NB4 (cell line): ENCODE results near the gene EXOC4.

Experiments used
- DNase-seq: peaks from one replicate; pipeline ENCODE4 v3.0.0; 2010; ENCODE audit warnings: low read depth
- H3K4me3 ChIP-seq: one replicate; pipeline ENCODE4 v1.5.1; 2011; ENCODE audit warnings: mild to moderate bottlenecking, low read depth, low read length, moderate library complexity
- CTCF ChIP-seq: IDR thresholded peaks from one replicate; pipeline ENCODE4 v1.5.1; 2012; ENCODE audit warnings: low read depth, low read length
- MAX ChIP-seq: IDR thresholded peaks from 2 replicates; pipeline ENCODE4 v1.6.1; 2011; ENCODE audit warnings: low read depth, low read length
- MYC ChIP-seq: IDR thresholded peaks from 2 replicates; pipeline ENCODE4 v1.6.1; 2011; ENCODE audit warnings: low read depth, low read length
- POLR2A ChIP-seq: IDR thresholded peaks from 2 replicates; pipeline ENCODE4 v1.6.1; 2011; ENCODE audit warnings: mild to moderate bottlenecking; ENCODE audit not compliant: insufficient read length; ENCODE audit errors: extremely low read depth

Gene EXOC4

GRCh38 chr7:133389727-133390126, 136.8 kb downstream of the EXOC4 start:
- TF ChIP-seq MYC (no peak), CTCF (no peak), MAX (no peak), POLR2A (no peak)
- H3K4me3 ChIP-seq = no peak overlapping the region
- no peak for DNase-seq

- TF ChIP-seq CTCF (no peak), MAX (no peak), POLR2A (no peak), MYC (no peak)
- no peak for DNase-seq
- H3K4me3 ChIP-seq = no peak overlapping the region
Measured at GRCh38 chr7:133391206-133391605, 138.3 kb downstream of the EXOC4 start.

DNA sequence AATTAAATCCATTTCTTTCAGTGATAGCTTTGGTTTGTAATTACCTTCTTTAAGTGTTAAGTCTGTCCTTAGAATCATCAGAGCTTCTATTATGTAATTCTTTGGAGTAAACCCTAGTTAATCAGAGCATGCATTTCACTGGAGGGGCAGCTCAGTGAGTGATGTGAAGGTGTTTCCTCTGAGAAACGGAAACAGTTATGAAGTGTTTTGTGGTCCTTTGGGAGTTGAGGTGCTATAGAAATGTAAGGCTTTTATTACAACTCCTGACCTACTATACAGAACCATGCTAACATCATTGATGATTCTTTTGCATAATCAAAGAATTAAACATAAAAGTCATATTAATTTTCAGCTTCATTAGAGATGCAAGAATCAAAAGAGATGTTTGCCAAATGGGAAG, 141.5 kb downstream of the EXOC4 start:
- no peak overlapping the region for H3K4me3 ChIP-seq
- TF ChIP-seq CTCF (no peak), MYC (no peak), POLR2A (no peak), MAX (no peak)
- no peak for DNase-seq

DNA sequence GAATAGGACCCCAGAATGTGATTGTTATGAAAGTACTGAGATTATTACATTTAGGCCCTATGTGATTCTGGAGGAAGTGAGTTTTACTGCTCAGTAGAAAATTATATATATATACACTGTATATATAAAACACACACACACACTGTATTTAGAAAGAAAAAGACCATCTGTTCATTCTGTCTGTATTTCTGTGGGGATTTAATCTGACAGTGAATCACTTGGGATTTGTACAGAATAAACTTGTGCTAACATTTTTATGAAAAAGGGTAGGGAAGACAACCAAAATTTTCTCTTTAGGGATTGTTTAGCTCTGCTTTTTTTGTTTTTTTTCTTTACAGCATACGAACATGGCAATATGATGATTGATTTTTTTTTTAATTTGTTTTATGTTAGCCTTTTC, 142.7 kb downstream of the EXOC4 start:
- TF ChIP-seq MYC = no peak
- no peak for TF ChIP-seq CTCF
- no peak for TF ChIP-seq MAX
- no peak for TF ChIP-seq POLR2A
- no peak overlapping the region for H3K4me3 ChIP-seq
- DNase-seq = no peak

GRCh38 chr7:133398506-133398905, 145.6 kb downstream of the EXOC4 start:
- DNase-seq = no peak
- no peak overlapping the region for H3K4me3 ChIP-seq
- no peak for TF ChIP-seq CTCF
- TF ChIP-seq MYC = no peak
- TF ChIP-seq POLR2A = no peak
- TF ChIP-seq MAX = no peak

DNA sequence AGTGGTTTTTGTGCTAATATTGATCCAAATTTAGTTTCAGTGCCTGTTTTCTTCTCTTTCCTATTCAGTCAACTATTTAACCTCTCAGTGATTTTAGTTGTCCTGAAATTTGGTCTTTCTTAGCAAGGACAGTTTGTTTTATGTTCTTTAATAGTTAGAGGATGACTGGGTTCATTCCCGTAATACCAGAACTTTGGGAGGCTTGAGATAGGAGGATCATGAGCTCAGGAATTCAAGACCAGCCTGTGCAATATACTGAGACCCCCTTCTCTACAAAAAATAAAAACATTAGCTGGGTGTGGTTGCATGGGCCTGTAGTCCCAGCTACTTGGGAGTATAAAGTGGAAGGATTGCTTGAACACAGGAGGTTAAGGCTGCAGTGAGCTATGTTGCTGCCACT, 148.3 kb downstream of the EXOC4 start:
- TF ChIP-seq MYC = no peak
- no peak for TF ChIP-seq CTCF
- TF ChIP-seq POLR2A = no peak
- H3K4me3 ChIP-seq = no peak overlapping the region
- no peak for DNase-seq
